Natural killer cell (primary cell): ENCODE results near the gene FRMD4A. TPM values are rescaled to one million over a fixed set of nuclear protein-coding genes. Genes with fewer than 3 reads are reported as not detected.
A peak's percentile ranks its signal among the peaks of the same experiment; 100 is the strongest.

Experiments used
- ATAC-seq, 3 donors: fragments of 150-1000 bp in 2 of 3; fragments of 200-7000 bp in 1 of 3; cut with Tn5 transposase; 1 replicate in 1 of 3; 2 replicates in 2 of 3; pipeline ENCODE4 v1.10.0; 2021; ENCODE audit warnings: mild to moderate bottlenecking in 2 of 3, moderate library complexity in 2 of 3
- DNase-seq, 2 donors: peaks; one replicate each; pipeline versions ENCODE4 v3.0.0 to v3.0.0-alpha.2; 2013 to 2021; ENCODE audit warnings: mixed read lengths in 1 of 2
- H3K27ac ChIP-seq: one replicate; pipeline ENCODE4 v1.5.1; 2013; ENCODE audit warnings: mild to moderate bottlenecking, low read length
- H3K27me3 ChIP-seq: one replicate; pipeline ENCODE4 v1.6.1; 2013; ENCODE audit warnings: low read length; ENCODE audit not compliant: control insufficient read depth, insufficient read depth
- H3K36me3 ChIP-seq: one replicate; pipeline ENCODE4 v1.6.1; 2013; ENCODE audit warnings: low read length; ENCODE audit not compliant: control insufficient read depth, insufficient read depth
- H3K4me1 ChIP-seq: one replicate; pipeline ENCODE4 v1.6.1; 2013; ENCODE audit warnings: low read length; ENCODE audit not compliant: control insufficient read depth, insufficient read depth
- H3K4me3 ChIP-seq: one replicate; pipeline ENCODE4 v1.5.1; 2013; ENCODE audit warnings: low read length
- H3K9me3 ChIP-seq: one replicate; pipeline ENCODE4 v1.6.1; 2013; ENCODE audit warnings: low read length; ENCODE audit not compliant: control insufficient read depth, insufficient read depth
- H3K27ac Mint-ChIP-seq, 2 donors: one replicate each; pipeline ENCODE4 v1.8.0; 2022; ENCODE audit warnings: mild to moderate bottlenecking in 2 of 2, mixed read lengths in 2 of 2, moderate library complexity in 1 of 2
- H3K27me3 Mint-ChIP-seq, 2 donors: one replicate each; pipeline ENCODE4 v1.8.0; 2022; ENCODE audit warnings: low read depth in 2 of 2, mixed read lengths in 2 of 2
- H3K36me3 Mint-ChIP-seq: one replicate; pipeline ENCODE4 v1.8.0; 2022; ENCODE audit warnings: mixed read lengths
- H3K4me1 Mint-ChIP-seq, 2 donors: one replicate each; pipeline ENCODE4 v1.8.0; 2022; ENCODE audit warnings: mixed read lengths in 2 of 2
- H3K4me3 Mint-ChIP-seq: one replicate; pipeline ENCODE4 v1.8.0; 2022; ENCODE audit warnings: mild to moderate bottlenecking, moderate library complexity, mixed read lengths
- H3K9me3 Mint-ChIP-seq, 2 donors: one replicate each; pipeline ENCODE4 v1.8.0; 2022; ENCODE audit warnings: mixed read lengths in 2 of 2
- CTCF ChIP-seq: fragments of 200-600 bp; IDR thresholded peaks from one replicate; pipeline ENCODE4 v1.8.0; 2022; ENCODE audit warnings: antibody characterized with exemption
- WGBS: methylation state at CpG from one replicate; pipeline ENCODE4 v1.1.7; 2013; ENCODE audit warnings: missing lambda C conversion rate; ENCODE audit not compliant: insufficient coverage; 5-methylcytosine and 5-hydroxymethylcytosine counted together
- intact Hi-C: fragments of 100-400 bp; cut with micrococcal nuclease; formaldehyde crosslinking; loops from one replicate; pipeline ENCODE4 v1.14.2; 2022
- total RNA-seq, 4 donors: library from RNA; stranded (reverse); fragments of 120-200 nt in 1 of 4; gene quantifications; one replicate each; pipeline versions ENCODE4 v1.2.3 to v1.2.4, GENCODE V29; 2013 to 2022

FRMD4A gene
- total RNA-seq, 3 donors from 2014 or later (not counting 1 experiment from before 2014, with no cell fraction given) = 0.36 to 0.38 TPM; not detected in 1

- no peak for TF ChIP-seq CTCF
- peaks cover 11 to 12% of the 10 kb centered on the region in 2 donors for H3K4me1 Mint-ChIP-seq
- ATAC-seq (no peak), DNase-seq (no peak)
- H3K9me3 ChIP-seq = no peaks in the 10 kb centered on the region
- H3K4me1 ChIP-seq = peaks cover 10% of the 10 kb centered on the region
- no peak overlapping the region for H3K27ac Mint-ChIP-seq
- peaks cover 45 to 64% of the 10 kb centered on the region in 2 donors for H3K27me3 Mint-ChIP-seq
- peaks cover 5% of the 10 kb centered on the region for H3K27me3 ChIP-seq
- H3K36me3 Mint-ChIP-seq = no peaks in the 10 kb centered on the region
- H3K27ac ChIP-seq = no peak overlapping the region
- intact Hi-C loops = no loop called here
- H3K36me3 ChIP-seq = no peaks in the 10 kb centered on the region
- no peak overlapping the region for H3K4me3 Mint-ChIP-seq
- H3K4me3 ChIP-seq = no peak overlapping the region
- WGBS = 26% methylated on average over 12 of the region's 13 CpGs
- H3K9me3 Mint-ChIP-seq = no peaks in the 10 kb centered on the region
These were observed 149.7 kb downstream of the FRMD4A start for GRCh38 chr10:14180911-14181566.

- Mint-ChIP-seq H3K27ac (no peak overlapping the region), H3K27me3 (peaks cover 49 to 67% of the 10 kb centered on the region in 2 donors), H3K9me3 (no peaks in the 10 kb centered on the region), H3K36me3 (no peaks in the 10 kb centered on the region), H3K4me3 (no peak overlapping the region), H3K4me1 (peaks cover 4% of the 10 kb centered on the region in 2 donors)
- ATAC-seq = no peak
- Histone ChIP-seq H3K27me3 (peaks cover 8% of the 10 kb centered on the region), H3K27ac (no peak overlapping the region), H3K4me3 (no peak overlapping the region), H3K36me3 (no peaks in the 10 kb centered on the region), H3K4me1 (peaks cover 1% of the 10 kb centered on the region), H3K9me3 (no peaks in the 10 kb centered on the region)
- no peak for DNase-seq
- WGBS = no CpG with 5 or more reads among the region's 2 CpGs
- intact Hi-C loops = loop anchor here (10.0 kb wide), 1 partner anchor 64 kb away; no protein-coding TSS in a partner anchor
- TF ChIP-seq CTCF = no peak
These were observed 151.5 kb downstream of the FRMD4A start for GRCh38 chr10:14179251-14179650.

- DNase-seq = peak in 1 of 2 donors; percentile 32
- H3K9me3 ChIP-seq = no peaks in the 10 kb centered on the region
- H3K36me3 ChIP-seq = no peaks in the 10 kb centered on the region
- Mint-ChIP-seq H3K4me1 (peaks cover 16 to 18% of the 10 kb centered on the region in 2 donors), H3K4me3 (peak overlapping the region; percentile 49), H3K27ac (no peak overlapping the region), H3K9me3 (no peaks in the 10 kb centered on the region), H3K36me3 (no peaks in the 10 kb centered on the region), H3K27me3 (peaks cover 43 to 84% of the 10 kb centered on the region in 2 donors)
- H3K4me1 ChIP-seq = peaks cover 9% of the 10 kb centered on the region
- ATAC-seq = peak in 2 of 3 donors; percentile 29 to 39
- no peak for TF ChIP-seq CTCF
- no peak overlapping the region for H3K4me3 ChIP-seq
- H3K27me3 ChIP-seq = peaks cover 19% of the 10 kb centered on the region
- intact Hi-C loops = loop anchor here (10.0 kb wide), 1 partner anchor 59 kb away; no protein-coding TSS in a partner anchor
- H3K27ac ChIP-seq = no peak overlapping the region
- WGBS = 5% methylated on average over 32 of the region's 32 CpGs
These were observed 156.8 kb downstream of the FRMD4A start for GRCh38 chr10:14173706-14174594.
